Measurements from ENCODE around the gene ASF1B. TPM values are rescaled to one million over a fixed set of nuclear protein-coding genes. Genes with fewer than 3 reads are reported as not detected.
A peak's percentile ranks its signal among the peaks of the same experiment; 100 is the strongest.

Gene ASF1B
- polyA plus RNA-seq, 3 donors, result 17.0 to 22.4 (median 20.3) TPM

- no peak for DNase-seq
Measured at GRCh38 chr19:14089662-14090508, 46.5 kb downstream of the ASF1B start.

- DNase-seq, result no peak
Measured at GRCh38 chr19:14089412-14089661, 47.1 kb downstream of the ASF1B start.

DNA sequence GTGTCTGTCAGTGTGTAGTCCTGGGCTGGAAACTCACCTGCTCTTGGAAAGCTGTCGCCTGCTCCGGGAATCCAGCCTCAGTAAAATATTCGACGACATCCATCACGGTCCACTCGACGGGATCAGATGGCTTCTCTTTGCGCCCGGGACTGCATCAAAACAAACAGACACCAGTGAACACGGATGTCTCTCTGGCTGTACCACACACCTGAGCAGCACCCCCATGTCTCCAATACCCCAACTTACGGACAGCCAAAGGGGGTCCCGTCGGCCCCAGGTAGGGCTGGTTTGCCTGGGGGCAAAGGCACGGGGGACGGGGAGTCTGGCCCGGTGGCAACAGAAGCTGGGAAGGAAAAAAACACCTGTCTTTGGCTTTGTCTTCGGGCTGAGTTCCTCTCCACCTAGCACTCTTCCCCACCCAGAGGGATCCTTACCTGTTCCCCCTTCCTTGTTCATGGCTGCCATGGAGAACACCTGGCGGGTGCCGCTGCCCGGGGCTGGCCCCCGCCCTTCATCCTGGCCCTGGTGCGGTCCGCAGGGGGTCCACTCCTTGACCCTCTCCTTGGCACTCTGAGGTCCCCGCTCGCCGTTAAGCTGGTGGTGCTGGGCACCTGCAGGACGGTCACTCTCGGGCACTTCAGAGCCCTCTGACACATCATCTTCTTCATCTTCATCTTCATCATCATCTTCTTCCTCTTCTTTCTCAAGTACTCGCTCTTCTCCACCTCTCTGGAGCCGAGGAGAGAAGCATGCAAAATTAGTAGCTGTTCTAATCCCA is 47.6 kb downstream of the ASF1B start:
- DNase-seq, result no peak

- no peak for DNase-seq
Measured at GRCh38 chr19:14086098-14086497, 50.3 kb downstream of the ASF1B start.

DNA sequence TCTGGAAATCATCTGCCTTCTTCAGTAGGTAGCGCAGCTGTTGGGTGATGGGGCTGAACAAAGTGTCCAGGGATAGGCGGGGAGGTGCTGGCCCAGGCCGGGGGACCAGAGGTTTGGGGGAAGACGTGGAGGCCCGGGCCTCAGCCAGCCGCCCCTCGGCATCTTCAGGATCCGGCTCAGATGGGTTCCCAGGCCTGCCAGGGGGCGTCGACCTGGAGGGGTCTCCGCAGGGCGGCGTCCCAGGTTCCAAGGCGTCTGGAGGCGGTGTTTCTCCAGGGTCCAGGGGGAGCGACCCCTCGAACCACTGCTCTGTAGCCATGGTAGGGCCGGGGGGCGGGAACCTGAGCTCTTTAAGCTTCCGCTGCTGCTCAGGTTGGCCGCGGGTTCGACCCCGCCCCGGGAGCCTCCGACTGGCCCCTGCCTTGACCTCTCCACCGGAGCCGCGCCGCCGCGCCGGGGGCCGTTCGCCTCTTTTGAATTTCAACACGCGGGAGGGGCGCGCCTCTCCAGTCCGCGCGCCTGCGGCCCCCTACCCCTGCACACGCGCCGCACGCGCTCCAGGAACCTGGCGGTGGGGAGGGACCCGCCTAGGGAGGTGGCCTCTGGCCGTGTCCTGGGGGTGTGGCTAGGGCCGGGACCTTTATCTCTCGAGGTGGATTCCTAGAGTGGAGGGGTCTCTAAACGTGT is 50.9 kb downstream of the ASF1B start, which contains the start of gene C19orf67:
Gene C19orf67 (minus strand): TSS at position 475 of the 687 bp plus-strand sequence. CDS start 156 bp downstream, at position 319.
- no peak for DNase-seq

DNA sequence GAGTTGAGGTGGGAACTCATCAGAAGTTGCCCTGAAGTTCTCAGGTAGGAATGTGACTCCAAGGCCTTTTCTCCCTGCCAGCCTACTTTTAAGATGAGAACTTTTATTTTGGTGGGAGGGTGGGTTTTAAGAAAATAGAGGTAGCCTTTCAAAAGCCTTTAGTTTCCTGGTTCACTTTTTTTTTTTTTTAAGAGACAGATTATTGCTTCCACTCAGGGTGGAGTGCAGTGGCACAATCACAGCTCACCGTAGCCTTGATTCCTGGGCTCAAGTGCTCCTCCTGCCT is 53.8 kb downstream of the ASF1B start:
- no peak for DNase-seq

DNA sequence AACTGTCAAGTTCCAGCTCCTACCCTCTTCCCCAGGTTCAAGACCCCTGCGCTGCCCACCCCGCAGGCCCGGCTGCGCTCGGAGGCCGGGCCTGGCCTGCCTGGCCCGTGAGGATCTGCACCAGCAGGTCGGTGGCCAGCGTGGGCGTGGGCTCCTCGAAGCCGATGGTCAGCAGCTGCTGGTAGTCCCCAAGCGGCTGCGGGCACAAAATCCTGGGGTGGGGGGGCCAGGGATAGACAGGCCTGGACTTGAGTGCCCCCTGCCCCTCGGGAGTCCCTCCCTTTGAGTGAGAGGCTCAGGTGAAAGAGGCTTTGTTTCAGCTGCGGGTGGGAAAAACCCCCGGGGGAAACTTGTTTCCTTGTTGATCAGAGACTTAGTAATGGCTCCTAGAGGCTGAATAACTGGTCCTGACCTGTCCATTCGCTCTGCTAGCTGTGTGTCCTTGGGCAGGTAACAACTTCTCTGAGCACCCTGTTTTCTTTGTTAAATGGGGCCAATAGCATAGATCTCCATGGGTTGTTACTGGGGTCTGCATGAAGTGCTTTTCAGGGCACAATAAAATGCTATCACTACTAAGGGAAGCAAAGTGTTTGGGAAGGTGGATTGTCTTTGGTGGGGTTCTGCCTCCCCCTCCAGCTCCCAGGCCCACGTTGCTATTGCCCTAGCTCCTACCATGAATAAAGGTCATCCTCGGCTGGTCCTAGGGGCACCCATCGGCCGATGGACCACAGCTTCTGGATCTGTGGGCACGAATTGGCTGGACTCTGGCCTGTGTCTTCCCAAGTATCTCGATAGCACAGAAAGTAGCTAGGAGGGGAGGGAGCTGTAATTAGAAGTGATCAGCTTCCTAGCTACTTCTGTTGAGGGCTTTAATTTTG is 54.4 kb downstream of the ASF1B start:
- no peak for DNase-seq

GRCh38 chr19:14080887-14081796 is 55.2 kb downstream of the ASF1B start:
- peak; percentile 100 for DNase-seq

GRCh38 chr19:14078411-14078810 is 58.0 kb downstream of the ASF1B start:
- DNase-seq, result no peak

DNA sequence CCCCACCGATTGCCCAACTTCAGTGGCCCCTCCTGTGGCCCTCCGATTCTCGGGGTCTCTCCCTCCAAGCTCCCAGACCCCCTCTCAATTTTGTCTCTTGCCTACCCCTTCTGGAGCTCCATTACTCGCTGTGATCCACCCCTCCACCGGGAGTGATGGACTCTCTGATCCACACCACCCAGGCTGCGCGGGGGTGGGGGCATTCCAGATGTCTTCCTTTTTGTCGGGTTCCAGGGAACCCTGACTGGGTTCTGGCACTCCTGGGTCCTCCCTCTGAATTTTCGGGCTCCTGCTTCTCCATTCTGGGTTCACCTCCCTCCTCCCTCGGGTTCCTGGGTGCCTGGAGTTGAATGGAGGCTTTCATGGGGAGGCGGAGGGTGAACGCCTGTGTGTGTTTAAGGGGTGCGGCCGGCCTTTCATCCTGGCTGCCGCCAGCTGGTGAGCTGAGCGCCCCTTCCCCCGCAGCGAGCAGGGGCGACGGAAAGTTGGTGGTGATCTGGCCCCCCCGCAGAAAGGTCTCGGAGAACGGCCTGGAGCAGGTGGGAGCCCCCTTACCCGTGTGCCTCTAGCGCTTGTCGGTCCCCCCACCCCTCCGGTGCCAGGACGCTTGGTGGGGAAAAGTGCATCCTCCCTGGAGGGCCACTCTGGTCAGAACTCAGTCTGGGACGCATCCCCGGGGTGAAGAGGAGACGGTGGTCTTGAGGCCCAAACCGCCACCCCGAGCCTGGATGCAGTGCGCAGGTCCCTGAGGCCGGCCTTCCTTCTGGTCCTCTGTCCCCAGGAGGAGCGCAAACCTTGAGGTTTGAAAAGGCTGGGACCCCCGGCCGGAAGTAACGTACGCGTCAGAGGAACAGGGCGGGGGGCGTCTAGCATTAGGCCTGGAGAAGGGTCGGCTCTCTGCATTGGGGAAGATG is 62.2 kb downstream of the ASF1B start:
- no peak for DNase-seq

DNA sequence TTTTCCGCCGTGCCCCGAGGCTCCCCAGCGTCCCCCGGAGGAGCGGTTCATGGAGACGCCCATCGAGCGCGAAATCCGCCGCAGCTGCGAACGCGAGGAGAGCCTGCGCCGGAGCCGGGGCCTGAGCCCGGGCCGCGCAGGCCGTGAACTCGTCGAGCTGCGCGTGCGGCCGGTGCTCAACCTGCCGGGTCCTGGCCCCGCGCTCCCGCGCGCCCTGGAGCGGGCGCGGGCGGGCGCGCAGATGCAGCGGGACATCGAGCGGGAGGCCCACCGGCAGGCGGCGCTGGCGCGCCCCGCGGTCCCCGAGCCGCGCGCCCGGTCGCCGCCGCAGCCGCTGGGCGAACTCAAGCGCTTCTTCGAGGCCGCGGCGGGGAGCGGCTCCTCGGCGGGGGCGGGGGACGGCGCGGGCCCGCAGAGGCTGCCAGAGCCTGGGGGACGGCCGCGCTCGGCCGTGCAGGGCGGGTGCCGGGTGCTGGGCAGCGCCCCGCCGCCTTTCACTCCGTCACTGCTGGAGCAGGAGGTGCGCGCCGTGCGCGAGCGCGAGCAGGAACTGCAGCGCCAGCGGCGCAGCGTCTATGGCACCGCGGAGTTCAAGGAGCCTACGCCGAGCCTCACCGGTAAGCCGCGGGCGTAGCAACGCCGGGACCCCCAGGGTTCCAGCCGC is 63.0 kb downstream of the ASF1B start:
- DNase-seq, result no peak

- DNase-seq, result no peak
Measured at GRCh38 chr19:14072535-14073260, 63.7 kb downstream of the ASF1B start, which contains the start of gene MISP3. TSS of gene MISP3 (plus strand) at chr19:14072786. CDS start at chr19:14073310, 524 bp downstream.

DNA sequence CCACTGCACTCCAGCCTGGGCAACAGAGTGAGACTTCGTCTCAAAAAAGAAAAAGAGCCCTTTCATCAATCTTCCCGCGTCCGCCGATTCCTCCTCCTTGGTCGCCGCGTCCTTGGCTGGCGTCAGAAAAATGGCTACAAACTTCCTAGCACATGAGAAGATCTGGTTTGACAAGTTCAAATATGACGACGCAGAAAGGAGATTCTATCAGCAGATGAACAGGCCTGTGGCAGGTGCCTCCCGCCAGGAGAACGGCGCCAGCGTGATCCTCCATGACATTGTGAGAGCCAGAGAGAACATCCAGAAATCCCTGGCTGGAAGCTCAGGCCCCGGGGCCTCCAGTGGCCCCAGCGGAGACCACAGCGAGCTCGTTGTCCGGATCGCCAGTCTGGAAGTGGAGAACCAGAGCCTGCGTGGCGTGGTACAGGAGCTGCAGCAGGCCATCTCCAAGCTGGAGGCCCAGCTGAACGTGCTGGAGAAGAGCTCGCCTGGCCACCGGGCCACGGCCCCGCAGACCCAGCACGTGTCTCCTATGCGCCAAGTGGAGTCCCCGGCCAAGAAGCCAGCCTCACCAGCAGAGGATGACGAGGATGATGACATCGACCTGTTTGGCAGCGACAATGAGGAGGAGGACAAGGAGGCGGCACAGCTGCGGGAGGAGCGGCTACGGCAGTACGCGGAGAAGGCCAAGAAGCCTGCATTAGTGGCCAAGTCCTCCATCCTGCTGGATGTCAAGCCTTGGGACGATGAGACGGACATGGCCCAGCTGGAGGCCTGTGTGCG is 65.9 kb downstream of the ASF1B start:
- no peak for DNase-seq
